HUES6 (cell line): Measurements from ENCODE around the gene LYPD1.

Source experiments
- H3K27ac ChIP-seq: 2 replicates; pipeline ENCODE4 v1.7.0; 2013; ENCODE audit warnings: low read depth, mild to moderate bottlenecking, low read length, inconsistent platforms
- H3K27me3 ChIP-seq: 2 replicates; pipeline ENCODE4 v1.6.1; 2013; ENCODE audit warnings: low read length; ENCODE audit not compliant: control insufficient read depth, insufficient read depth
- H3K36me3 ChIP-seq: 2 replicates; pipeline ENCODE4 v1.6.1; 2013; ENCODE audit warnings: low read length; ENCODE audit not compliant: control insufficient read depth, insufficient read depth
- H3K4me1 ChIP-seq: 2 replicates; pipeline ENCODE4 v1.6.1; 2013; ENCODE audit warnings: low read length; ENCODE audit not compliant: control insufficient read depth, insufficient read depth
- H3K4me3 ChIP-seq: 2 replicates; pipeline ENCODE4 v1.5.1; 2013; ENCODE audit warnings: low read depth, low read length
- H3K9ac ChIP-seq: one replicate; pipeline ENCODE4 v1.6.1; 2013; ENCODE audit warnings: mild to moderate bottlenecking, low read length
- H3K9me3 ChIP-seq: 2 replicates; pipeline ENCODE4 v1.6.1; 2013; ENCODE audit warnings: low read depth, low read length; ENCODE audit not compliant: control insufficient read depth, insufficient read depth

Gene LYPD1

GRCh38 chr2:132690664-132691303 is 20.8 kb upstream of the LYPD1 start:
- no peak overlapping the region for H3K4me3 ChIP-seq
- H3K27ac ChIP-seq: no peak overlapping the region
- H3K36me3 ChIP-seq: no peaks in the 10 kb centered on the region
- H3K9ac ChIP-seq: no peak overlapping the region
- H3K4me1 ChIP-seq: no peaks in the 10 kb centered on the region
- H3K27me3 ChIP-seq: no peaks in the 10 kb centered on the region
- no peaks in the 10 kb centered on the region for H3K9me3 ChIP-seq

GRCh38 chr2:132681766-132682165 is 11.8 kb upstream of the LYPD1 start:
- Histone ChIP-seq H3K27me3 (no peaks in the 10 kb centered on the region), H3K9ac (no peak overlapping the region), H3K4me3 (no peak overlapping the region), H3K36me3 (no peaks in the 10 kb centered on the region), H3K4me1 (no peaks in the 10 kb centered on the region), H3K27ac (no peak overlapping the region), H3K9me3 (no peaks in the 10 kb centered on the region)

GRCh38 chr2:132680544-132680943 is 10.5 kb upstream of the LYPD1 start:
- H3K36me3 ChIP-seq: no peaks in the 10 kb centered on the region
- no peaks in the 10 kb centered on the region for H3K27me3 ChIP-seq
- H3K9ac ChIP-seq: no peak overlapping the region
- H3K27ac ChIP-seq: no peak overlapping the region
- H3K4me3 ChIP-seq: no peak overlapping the region
- no peaks in the 10 kb centered on the region for H3K4me1 ChIP-seq
- H3K9me3 ChIP-seq: no peaks in the 10 kb centered on the region

GRCh38 chr2:132678483-132678882 is 8.5 kb upstream of the LYPD1 start:
- Histone ChIP-seq H3K4me1 (no peaks in the 10 kb centered on the region), H3K27me3 (peaks cover 5% of the 10 kb centered on the region; the same call in 1 of the 2 replicates), H3K4me3 (no peak overlapping the region), H3K9ac (no peak overlapping the region), H3K36me3 (no peaks in the 10 kb centered on the region), H3K9me3 (no peaks in the 10 kb centered on the region), H3K27ac (no peak overlapping the region)

GRCh38 chr2:132677661-132678060 is 7.7 kb upstream of the LYPD1 start:
- Histone ChIP-seq H3K36me3 (no peaks in the 10 kb centered on the region), H3K9me3 (no peaks in the 10 kb centered on the region), H3K4me3 (no peak overlapping the region), H3K27me3 (peaks cover 8% of the 10 kb centered on the region), H3K9ac (no peak overlapping the region), H3K4me1 (no peaks in the 10 kb centered on the region), H3K27ac (no peak overlapping the region)

- Histone ChIP-seq H3K27ac (no peak overlapping the region), H3K4me1 (no peaks in the 10 kb centered on the region), H3K9ac (no peak overlapping the region), H3K27me3 (peaks cover 15% of the 10 kb centered on the region), H3K4me3 (no peak overlapping the region), H3K36me3 (no peaks in the 10 kb centered on the region), H3K9me3 (no peaks in the 10 kb centered on the region)
Observed at GRCh38 chr2:132676999-132677398, 7.0 kb upstream of the LYPD1 start.

GRCh38 chr2:132671151-132671835 is 1.3 kb upstream of the LYPD1 start:
- Histone ChIP-seq H3K9me3 (no peaks in the 10 kb centered on the region), H3K4me1 (peaks cover 9% of the 10 kb centered on the region; the same call in 1 of the 2 replicates), H3K27me3 (peaks cover 66% of the 10 kb centered on the region), H3K4me3 (peak overlapping the region; percentile 55), H3K9ac (peak overlapping the region; percentile 64), H3K36me3 (no peaks in the 10 kb centered on the region), H3K27ac (peak overlapping the region; percentile 39; the same call in 1 of the 2 replicates)

- Histone ChIP-seq H3K27me3 (peaks cover 66% of the 10 kb centered on the region), H3K4me3 (peak overlapping the region; percentile 55), H3K36me3 (no peaks in the 10 kb centered on the region), H3K9me3 (no peaks in the 10 kb centered on the region), H3K9ac (peak overlapping the region; percentile 64), H3K4me1 (peaks cover 9% of the 10 kb centered on the region; the same call in 1 of the 2 replicates), H3K27ac (no peak overlapping the region)
Observed at GRCh38 chr2:132670496-132671150, 618 bp upstream of the LYPD1 start.

- peak overlapping the region; percentile 24 for H3K9ac ChIP-seq
- no peaks in the 10 kb centered on the region for H3K36me3 ChIP-seq
- no peaks in the 10 kb centered on the region for H3K9me3 ChIP-seq
- no peak overlapping the region for H3K27ac ChIP-seq
- peaks cover 9% of the 10 kb centered on the region; the same call in 1 of the 2 replicates for H3K4me1 ChIP-seq
- H3K27me3 ChIP-seq: peaks cover 64% of the 10 kb centered on the region
- H3K4me3 ChIP-seq: peak overlapping the region; percentile 55
Observed at GRCh38 chr2:132668987-132669907, 758 bp downstream of the LYPD1 start.

GRCh38 chr2:132668189-132668823 is 1.7 kb downstream of the LYPD1 start:
- peaks cover 61% of the 10 kb centered on the region for H3K27me3 ChIP-seq
- peak overlapping the region; percentile 55 for H3K4me3 ChIP-seq
- peaks cover 9% of the 10 kb centered on the region; the same call in 1 of the 2 replicates for H3K4me1 ChIP-seq
- no peaks in the 10 kb centered on the region for H3K36me3 ChIP-seq
- no peak overlapping the region for H3K27ac ChIP-seq
- H3K9ac ChIP-seq: no peak overlapping the region
- no peaks in the 10 kb centered on the region for H3K9me3 ChIP-seq
